Subcutaneous adipose tissue (tissue), 4 donors: ENCODE measurements around the gene PIKFYVE. TPM values are rescaled to one million over a fixed set of nuclear protein-coding genes. Genes with fewer than 3 reads are reported as not detected.

Experiments
- CTCF ChIP-seq: fragments of 450-650 bp; IDR thresholded peaks from one replicate; pipeline ENCODE4 v1.5.1; 2016; ENCODE audit warnings: low read depth, mild to moderate bottlenecking, control low read depth, antibody characterized with exemption, moderate library complexity
- total RNA-seq, 4 donors: library from RNA; depleted of rRNA; stranded (reverse); fragments of >200 nt; gene quantifications; one replicate each; pipeline ENCODE4 v1.1.0, GENCODE V29; 2016

The PIKFYVE gene
- total RNA-seq, 4 donors from 2014 or later, result 37.5 to 55.3 (median 43.3) TPM

GRCh38 chr2:208386541-208386940 lies 120.5 kb downstream of the PIKFYVE start:
- no peak for TF ChIP-seq CTCF

- TF ChIP-seq CTCF, result no peak
These were observed 123.9 kb downstream of the PIKFYVE start for GRCh38 chr2:208389940-208390339.

GRCh38 chr2:208392300-208392699 lies 126.2 kb downstream of the PIKFYVE start:
- TF ChIP-seq CTCF, result no peak

GRCh38 chr2:208399201-208399600 lies 133.1 kb downstream of the PIKFYVE start:
- no peak for TF ChIP-seq CTCF

DNA sequence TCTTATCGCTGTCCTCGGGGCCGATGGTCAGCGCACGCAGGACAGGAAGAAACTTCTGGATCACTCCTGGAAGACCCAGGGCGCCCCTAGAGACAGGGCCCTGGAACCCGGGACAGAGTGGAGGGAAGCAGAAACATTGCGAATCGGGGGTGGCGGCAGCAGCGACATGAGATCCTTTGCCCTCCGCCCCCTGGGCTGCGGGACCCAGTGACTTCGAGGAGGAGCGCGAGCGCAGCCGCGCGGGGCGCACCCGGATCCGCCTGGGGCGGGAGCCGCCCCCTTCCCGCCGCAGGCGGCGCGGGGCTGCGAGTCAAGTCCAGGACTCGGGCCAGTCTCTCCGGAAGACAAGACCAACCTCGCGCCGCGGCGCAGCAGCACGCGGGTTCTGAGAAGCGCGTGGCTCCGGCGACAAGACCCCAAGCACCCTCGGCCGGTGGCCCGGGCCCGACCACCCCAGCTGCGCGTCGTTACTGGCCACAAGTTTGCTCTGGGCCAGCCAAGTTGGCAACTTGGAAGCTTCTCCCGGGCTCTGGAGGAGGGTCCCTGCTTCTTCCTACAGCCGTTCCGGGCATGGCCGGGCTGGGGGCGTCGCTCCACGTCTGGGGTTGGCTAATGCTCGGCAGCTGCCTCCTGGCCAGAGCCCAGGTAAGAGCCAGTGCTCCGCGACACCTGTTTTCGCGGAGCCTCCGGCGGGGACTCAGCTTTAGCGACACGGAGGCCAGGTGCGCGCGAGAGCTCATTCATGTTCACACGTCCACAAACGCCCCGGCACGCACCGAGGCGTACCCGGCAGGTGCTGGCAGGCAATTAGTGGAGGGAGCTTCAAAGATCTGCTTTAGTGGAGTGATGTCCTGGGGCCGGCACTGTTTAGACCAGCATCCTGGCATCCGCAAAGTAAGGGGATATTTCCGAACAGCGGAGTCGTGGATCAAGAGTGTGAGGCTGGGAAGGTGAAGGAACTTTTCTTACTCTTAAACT lies 140.7 kb downstream of the PIKFYVE start, which contains the start of gene PTH2R:
TSS of gene PTH2R (plus strand) at position 319 of the 978 bp plus-strand sequence. CDS start at position 571, 252 bp downstream.
- TF ChIP-seq CTCF, result no peak

DNA sequence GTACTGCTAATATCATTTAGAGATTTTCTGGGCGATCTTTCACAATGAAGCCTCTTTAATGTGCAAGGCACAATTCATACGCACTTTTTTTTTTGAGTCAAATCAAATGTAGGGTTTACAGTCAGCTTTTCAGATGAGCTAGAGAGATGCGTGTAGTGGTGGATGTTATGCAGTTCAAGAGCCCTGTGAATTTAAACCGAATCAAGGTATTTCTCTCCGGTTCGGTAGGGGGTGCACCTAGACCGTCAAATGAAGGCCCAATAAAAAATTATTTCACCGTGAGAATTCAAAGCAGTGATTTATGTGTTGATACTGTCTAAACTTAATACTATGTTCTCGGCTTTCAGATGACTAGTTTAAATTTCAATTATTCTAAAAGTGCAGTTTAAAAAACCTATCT lies 141.6 kb downstream of the PIKFYVE start:
- TF ChIP-seq CTCF, result no peak

Other genes starting within 250 kb of the PIKFYVE start
- gene PLEKHM3, start 240.7 kb upstream of the PIKFYVE start, total RNA-seq, result 10 to 100 TPM; 24.6 to 36.0 (median 26.2) TPM
- not detected for gene CRYGD, start 141.7 kb upstream of the PIKFYVE start, total RNA-seq
- gene CRYGC, start 136.4 kb upstream of the PIKFYVE start, total RNA-seq, result not detected
- gene CRYGB, start 120.1 kb upstream of the PIKFYVE start, total RNA-seq, result not detected
- gene CRYGA, start 102.7 kb upstream of the PIKFYVE start, total RNA-seq, result not detected
- gene C2orf80, start 76.2 kb upstream of the PIKFYVE start, total RNA-seq, result not detected
- gene IDH1, start 11.2 kb upstream of the PIKFYVE start, total RNA-seq, result 100 to 1,000 TPM; 126 to 345 (median 247) TPM
- 1 to 10 TPM in 2 of 4 donors, under 1 TPM in 2; 0.33 to 9.4 (median 1.2) TPM for gene PTH2R, start 140.5 kb downstream of the PIKFYVE start, total RNA-seq